Glutamatergic neuron (in vitro differentiated cells): ENCODE results near the gene TADA2B. TPM values are rescaled to one million over a fixed set of nuclear protein-coding genes. Genes with fewer than 3 reads are reported as not detected.
A peak's percentile ranks its signal among the peaks of the same experiment; 100 is the strongest.

Experiments used
- DNase-seq: peaks from one replicate; pipeline ENCODE4 v3.0.0; 2022
- H3K27ac Mint-ChIP-seq: one replicate; pipeline ENCODE4 v1.8.0; 2020; ENCODE audit warnings: mild to moderate bottlenecking, mixed read lengths, inconsistent platforms; ENCODE audit not compliant: unreplicated experiment
- H3K27me3 Mint-ChIP-seq: one replicate; pipeline ENCODE4 v1.8.0; 2020; ENCODE audit warnings: mild to moderate bottlenecking, moderate library complexity, mixed read lengths, inconsistent platforms; ENCODE audit not compliant: unreplicated experiment
- H3K36me3 Mint-ChIP-seq: one replicate; pipeline ENCODE4 v1.8.0; 2020; ENCODE audit warnings: mild to moderate bottlenecking, mixed read lengths, inconsistent platforms; ENCODE audit not compliant: unreplicated experiment
- H3K4me1 Mint-ChIP-seq: one replicate; pipeline ENCODE4 v1.8.0; 2020; ENCODE audit warnings: mild to moderate bottlenecking, low read depth, mixed read lengths, inconsistent platforms; ENCODE audit not compliant: unreplicated experiment
- H3K4me3 Mint-ChIP-seq: one replicate; pipeline ENCODE4 v1.8.0; 2020; ENCODE audit warnings: mild to moderate bottlenecking, mixed read lengths, inconsistent platforms; ENCODE audit not compliant: unreplicated experiment
- H3K9me3 Mint-ChIP-seq: one replicate; pipeline ENCODE4 v1.8.0; 2020; ENCODE audit warnings: mild to moderate bottlenecking, moderate library complexity, mixed read lengths, inconsistent platforms; ENCODE audit not compliant: unreplicated experiment
- CTCF ChIP-seq: fragments of 200-600 bp; sonication (generic); IDR thresholded peaks from one replicate; pipeline ENCODE4 v1.5.0; 2021; ENCODE audit not compliant: partially characterized antibody, unreplicated experiment
- total RNA-seq: library from RNA; stranded (reverse); fragmentation: NEBNext Ultra II Directional; extraction: Animal tissue kit (Norgen Biotek cat#: 25700); gene quantifications from one replicate; pipeline ENCODE4 v1.2.1, GENCODE V29; 2021; ENCODE audit not compliant: unreplicated experiment

Gene TADA2B
- total RNA-seq, 1 donor from 2014 or later, result 14.3 TPM

GRCh38 chr4:7013175-7013574 is 30.0 kb upstream of the TADA2B start:
- peaks cover 2% of the 10 kb centered on the region for H3K4me1 Mint-ChIP-seq

GRCh38 chr4:7014815-7015214 is 28.4 kb upstream of the TADA2B start:
- H3K27me3 Mint-ChIP-seq, result peaks cover 2% of the 10 kb centered on the region
- DNase-seq, result no peak
- H3K4me1 Mint-ChIP-seq, result peaks cover 5% of the 10 kb centered on the region
- peak overlapping the region; percentile 6 for H3K27ac Mint-ChIP-seq
- no peak overlapping the region for H3K4me3 Mint-ChIP-seq
- TF ChIP-seq CTCF, result no peak
- H3K9me3 Mint-ChIP-seq, result peaks cover 6% of the 10 kb centered on the region
- H3K36me3 Mint-ChIP-seq, result no peaks in the 10 kb centered on the region

More at GRCh38 chr4:7013175-7013574, 30.0 kb upstream of the TADA2B start:
- Mint-ChIP-seq H3K27me3 (peaks cover 2% of the 10 kb centered on the region), H3K9me3 (peaks cover 6% of the 10 kb centered on the region), H3K4me3 (no peak overlapping the region), H3K36me3 (no peaks in the 10 kb centered on the region), H3K27ac (no peak overlapping the region)
- TF ChIP-seq CTCF, result no peak
- no peak for DNase-seq

GRCh38 chr4:7015383-7016035 is 27.7 kb upstream of the TADA2B start:
- Mint-ChIP-seq H3K27ac (no peak overlapping the region), H3K4me3 (no peak overlapping the region), H3K9me3 (peaks cover 6% of the 10 kb centered on the region), H3K4me1 (peaks cover 5% of the 10 kb centered on the region), H3K27me3 (peaks cover 2% of the 10 kb centered on the region), H3K36me3 (no peaks in the 10 kb centered on the region)
- TF ChIP-seq CTCF, result no peak
- no peak for DNase-seq

GRCh38 chr4:7016086-7016485 is 27.1 kb upstream of the TADA2B start:
- no peak for DNase-seq
- no peak for TF ChIP-seq CTCF
- H3K36me3 Mint-ChIP-seq, result no peaks in the 10 kb centered on the region
- peaks cover 9% of the 10 kb centered on the region for H3K9me3 Mint-ChIP-seq
- H3K4me1 Mint-ChIP-seq, result peaks cover 5% of the 10 kb centered on the region
- no peak overlapping the region for H3K4me3 Mint-ChIP-seq
- H3K27me3 Mint-ChIP-seq, result peaks cover 3% of the 10 kb centered on the region
- H3K27ac Mint-ChIP-seq, result no peak overlapping the region

GRCh38 chr4:7016512-7016911 is 26.7 kb upstream of the TADA2B start:
- Mint-ChIP-seq H3K9me3 (peaks cover 9% of the 10 kb centered on the region), H3K27me3 (peaks cover 3% of the 10 kb centered on the region), H3K36me3 (no peaks in the 10 kb centered on the region), H3K27ac (no peak overlapping the region), H3K4me3 (no peak overlapping the region), H3K4me1 (peaks cover 5% of the 10 kb centered on the region)
- TF ChIP-seq CTCF, result no peak
- no peak for DNase-seq
